ENCODE results near the gene NEK3.
"Not testable (repeated sequence)": the region's sequence is repeated elsewhere in the genome, so short reads cannot be mapped to it uniquely, and the experiment has no call there.

NEK3 gene

GRCh38 chr13:52159159-52159982, at the start of gene NEK3:
Gene NEK3 (minus strand): TSS chr13:52159597. CDS start chr13:52156191, 3,406 bp downstream.
- DNase-seq (ENCODE audit: low read depth) = peak; percentile 68

GRCh38 chr13:52208384-52208783, 49.0 kb upstream of the NEK3 start:
- not testable (repeated sequence) for DNase-seq (ENCODE audit: low read depth)

GRCh38 chr13:52207896-52208295, 48.5 kb upstream of the NEK3 start:
- DNase-seq (ENCODE audit: low read depth) = not testable (repeated sequence)

- not testable (repeated sequence) for DNase-seq (ENCODE audit: low read depth)
Observed at GRCh38 chr13:52207337-52207736, 47.9 kb upstream of the NEK3 start.

- peak; percentile 34 for DNase-seq (ENCODE audit: low read depth)
Observed at GRCh38 chr13:52204546-52204945, 45.1 kb upstream of the NEK3 start.

GRCh38 chr13:52203864-52204263, 44.5 kb upstream of the NEK3 start:
- peak; percentile 95 for DNase-seq (ENCODE audit: low read depth)

GRCh38 chr13:52202506-52202905, 43.1 kb upstream of the NEK3 start:
- DNase-seq (ENCODE audit: low read depth) = not testable (repeated sequence)

GRCh38 chr13:52201439-52202193, 42.2 kb upstream of the NEK3 start:
- peak; percentile 65 for DNase-seq (ENCODE audit: low read depth)

- DNase-seq (ENCODE audit: low read depth) = peak; percentile 85
Observed at GRCh38 chr13:52195401-52195837, 36.0 kb upstream of the NEK3 start.

GRCh38 chr13:52194184-52194868, 34.9 kb upstream of the NEK3 start:
- peak; percentile 85 for DNase-seq (ENCODE audit: low read depth)

- DNase-seq (ENCODE audit: low read depth) = peak; percentile 36
Observed at GRCh38 chr13:52193587-52194183, 34.3 kb upstream of the NEK3 start.

GRCh38 chr13:52187424-52188187, 28.2 kb upstream of the NEK3 start:
- DNase-seq (ENCODE audit: low read depth) = peak; percentile 78

GRCh38 chr13:52187029-52187423, 27.6 kb upstream of the NEK3 start:
- no peak for DNase-seq (ENCODE audit: low read depth)

- DNase-seq (ENCODE audit: low read depth) = peak; percentile 18
Observed at GRCh38 chr13:52181316-52181954, 22.0 kb upstream of the NEK3 start.

- DNase-seq (ENCODE audit: low read depth) = no peak
Observed at GRCh38 chr13:52179925-52180324, 20.5 kb upstream of the NEK3 start.

- no peak for DNase-seq (ENCODE audit: low read depth)
Observed at GRCh38 chr13:52177276-52177675, 17.9 kb upstream of the NEK3 start.

GRCh38 chr13:52173970-52174369, 14.6 kb upstream of the NEK3 start:
- not testable (repeated sequence) for DNase-seq (ENCODE audit: low read depth)

- no peak for DNase-seq (ENCODE audit: low read depth)
Observed at GRCh38 chr13:52173373-52173772, 14.0 kb upstream of the NEK3 start.

- not testable (repeated sequence) for DNase-seq (ENCODE audit: low read depth)
Observed at GRCh38 chr13:52171686-52172085, 12.3 kb upstream of the NEK3 start.

GRCh38 chr13:52170828-52171391, 11.5 kb upstream of the NEK3 start:
- not testable (repeated sequence) for DNase-seq (ENCODE audit: low read depth)

Data from iris pigment epithelial cell (primary cell).